ENCODE measurements around the gene FBXO7.

GRCh38 chr22:32482708-32483107 lies 8.1 kb downstream of the FBXO7 start:
- no peak for TF ChIP-seq ZEB2 (tag by site-specific recombination; IDR thresholded peaks at IDR 0.05)
- TF ChIP-seq ZNF530 (tag by site-specific recombination; IDR thresholded peaks at IDR 0.05; ENCODE audit: low read depth) = no peak
- TF ChIP-seq, protein P1, sequence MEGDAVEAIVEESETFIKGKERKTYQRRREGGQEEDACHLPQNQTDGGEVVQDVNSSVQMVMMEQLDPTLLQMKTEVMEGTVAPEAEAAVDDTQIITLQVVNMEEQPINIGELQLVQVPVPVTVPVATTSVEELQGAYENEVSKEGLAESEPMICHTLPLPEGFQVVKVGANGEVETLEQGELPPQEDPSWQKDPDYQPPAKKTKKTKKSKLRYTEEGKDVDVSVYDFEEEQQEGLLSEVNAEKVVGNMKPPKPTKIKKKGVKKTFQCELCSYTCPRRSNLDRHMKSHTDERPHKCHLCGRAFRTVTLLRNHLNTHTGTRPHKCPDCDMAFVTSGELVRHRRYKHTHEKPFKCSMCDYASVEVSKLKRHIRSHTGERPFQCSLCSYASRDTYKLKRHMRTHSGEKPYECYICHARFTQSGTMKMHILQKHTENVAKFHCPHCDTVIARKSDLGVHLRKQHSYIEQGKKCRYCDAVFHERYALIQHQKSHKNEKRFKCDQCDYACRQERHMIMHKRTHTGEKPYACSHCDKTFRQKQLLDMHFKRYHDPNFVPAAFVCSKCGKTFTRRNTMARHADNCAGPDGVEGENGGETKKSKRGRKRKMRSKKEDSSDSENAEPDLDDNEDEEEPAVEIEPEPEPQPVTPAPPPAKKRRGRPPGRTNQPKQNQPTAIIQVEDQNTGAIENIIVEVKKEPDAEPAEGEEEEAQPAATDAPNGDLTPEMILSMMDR (tag by site-specific recombination; IDR thresholded peaks at IDR 0.05) = no peak
- no peak for TF ChIP-seq REST (tag by site-specific recombination; IDR thresholded peaks at IDR 0.05)
- no peak for TF ChIP-seq ZNF157 (tag by site-specific recombination; IDR thresholded peaks at IDR 0.05)
- no peak for TF ChIP-seq GLIS1 (tag by site-specific recombination; IDR thresholded peaks at IDR 0.05)
- TF ChIP-seq ZNF639 (tag by site-specific recombination; IDR thresholded peaks at IDR 0.05) = no peak
- no peak for TF ChIP-seq ZBTB7A (tag by site-specific recombination; IDR thresholded peaks at IDR 0.05; ENCODE audit: low read depth)
- TF ChIP-seq, protein P2, sequence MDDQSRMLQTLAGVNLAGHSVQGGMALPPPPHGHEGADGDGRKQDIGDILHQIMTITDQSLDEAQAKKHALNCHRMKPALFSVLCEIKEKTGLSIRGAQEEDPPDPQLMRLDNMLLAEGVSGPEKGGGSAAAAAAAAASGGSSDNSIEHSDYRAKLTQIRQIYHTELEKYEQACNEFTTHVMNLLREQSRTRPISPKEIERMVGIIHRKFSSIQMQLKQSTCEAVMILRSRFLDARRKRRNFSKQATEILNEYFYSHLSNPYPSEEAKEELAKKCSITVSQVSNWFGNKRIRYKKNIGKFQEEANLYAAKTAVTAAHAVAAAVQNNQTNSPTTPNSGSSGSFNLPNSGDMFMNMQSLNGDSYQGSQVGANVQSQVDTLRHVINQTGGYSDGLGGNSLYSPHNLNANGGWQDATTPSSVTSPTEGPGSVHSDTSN (CRISPR knock-in tag; IDR thresholded peaks at IDR 0.05) = no peak
- no peak for TF ChIP-seq ZBTB20 (tag by site-specific recombination; IDR thresholded peaks at IDR 0.05)
- TF ChIP-seq HOXC10 (CRISPR knock-in tag; IDR thresholded peaks at IDR 0.05) = no peak
